HG03095 (cell line): ENCODE measurements around the gene MYBPH.

ENCODE experiments used
- ATAC-seq: cut with Tn5 transposase; IDR thresholded peaks from one replicate; pipeline ENCODE4 v1.9.1; 2021; ENCODE audit warnings: moderate library complexity; ENCODE audit not compliant: unreplicated experiment

The MYBPH gene

DNA sequence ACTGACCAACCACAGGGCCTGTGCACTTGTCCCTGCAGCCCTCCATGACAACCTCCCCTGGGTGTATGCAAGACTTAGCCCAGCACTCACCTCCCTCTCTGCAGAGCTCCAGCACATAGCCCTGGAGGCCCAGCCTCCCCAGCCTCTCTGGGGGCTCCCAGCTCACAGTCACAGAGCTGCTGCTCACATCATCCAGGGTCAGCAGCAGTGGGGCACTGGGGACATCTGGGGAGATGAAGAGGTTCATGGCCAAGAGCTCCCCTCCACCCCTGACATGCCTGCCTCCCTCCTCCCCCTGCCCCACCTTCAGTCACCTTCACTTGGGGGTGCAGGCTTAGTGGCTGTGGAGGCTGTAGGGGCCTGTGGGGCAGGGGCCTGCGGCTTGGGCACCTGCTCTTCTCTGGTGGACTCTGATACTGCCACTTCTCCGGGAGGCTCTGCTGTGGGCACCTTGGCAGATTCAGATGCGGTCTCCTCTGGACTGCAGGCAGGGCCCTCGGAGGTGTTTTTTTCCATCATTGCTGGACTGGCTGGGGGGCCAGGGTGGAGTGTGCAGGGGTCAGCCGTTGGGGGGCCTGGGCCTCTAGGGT, at the start of gene MYBPH:
Gene MYBPH, minus strand, starts transcription at position 590 of the 590 bp plus-strand sequence. Its CDS starts 71 bp downstream, at position 519.
- ATAC-seq: no peak

DNA sequence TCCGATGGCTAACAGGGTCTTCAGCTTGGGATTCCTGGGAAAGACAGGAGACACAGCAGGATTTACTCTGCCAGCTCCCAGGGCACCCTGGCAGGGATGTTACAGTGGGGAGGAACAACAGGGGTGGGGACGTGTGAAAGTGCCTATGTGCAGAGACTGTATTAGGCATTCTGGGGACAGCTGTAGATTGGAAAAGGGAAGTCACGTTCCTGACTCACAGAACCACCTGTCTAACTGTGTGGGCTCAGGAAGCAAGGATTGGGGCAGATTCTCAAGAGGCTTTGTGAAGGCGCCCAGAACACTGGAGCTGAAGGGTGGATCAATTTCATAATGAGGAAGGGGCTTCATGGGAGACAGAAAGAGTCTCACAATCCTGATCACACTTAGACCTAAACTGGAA, 49.4 kb upstream of the MYBPH start:
- ATAC-seq: no peak

- no peak for ATAC-seq
These were observed 47.6 kb upstream of the MYBPH start for GRCh38 chr1:203223012-203223775.

GRCh38 chr1:203219934-203220333, 44.3 kb upstream of the MYBPH start:
- no peak for ATAC-seq

- no peak for ATAC-seq
These were observed 43.5 kb upstream of the MYBPH start for GRCh38 chr1:203219171-203219570.

GRCh38 chr1:203217668-203218067, 42.0 kb upstream of the MYBPH start:
- no peak for ATAC-seq

DNA sequence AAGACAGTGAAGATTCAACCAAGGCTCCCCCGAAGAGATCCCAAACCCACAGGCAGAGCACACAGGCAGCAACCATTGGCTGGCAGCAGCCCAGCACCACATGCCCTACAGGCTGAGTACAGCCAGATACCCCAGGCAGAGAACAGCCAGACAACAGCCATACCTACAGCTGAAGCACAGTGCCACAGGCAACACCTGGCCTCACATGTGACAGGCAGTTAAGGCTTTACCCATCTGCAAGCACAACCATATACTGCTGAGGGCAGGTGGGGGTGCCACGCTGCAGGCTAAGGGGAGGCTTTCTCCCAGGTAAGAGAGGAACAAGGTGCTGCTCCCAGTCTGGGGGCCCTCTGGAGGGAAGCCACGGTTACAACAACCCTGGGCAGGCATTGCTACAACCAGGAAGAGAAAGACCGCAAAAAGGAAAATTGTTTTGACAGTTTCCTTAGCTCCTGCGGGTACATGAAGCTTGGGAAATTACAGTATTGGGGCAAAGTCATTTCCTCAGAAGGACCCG, 41.6 kb upstream of the MYBPH start:
- no peak for ATAC-seq

DNA sequence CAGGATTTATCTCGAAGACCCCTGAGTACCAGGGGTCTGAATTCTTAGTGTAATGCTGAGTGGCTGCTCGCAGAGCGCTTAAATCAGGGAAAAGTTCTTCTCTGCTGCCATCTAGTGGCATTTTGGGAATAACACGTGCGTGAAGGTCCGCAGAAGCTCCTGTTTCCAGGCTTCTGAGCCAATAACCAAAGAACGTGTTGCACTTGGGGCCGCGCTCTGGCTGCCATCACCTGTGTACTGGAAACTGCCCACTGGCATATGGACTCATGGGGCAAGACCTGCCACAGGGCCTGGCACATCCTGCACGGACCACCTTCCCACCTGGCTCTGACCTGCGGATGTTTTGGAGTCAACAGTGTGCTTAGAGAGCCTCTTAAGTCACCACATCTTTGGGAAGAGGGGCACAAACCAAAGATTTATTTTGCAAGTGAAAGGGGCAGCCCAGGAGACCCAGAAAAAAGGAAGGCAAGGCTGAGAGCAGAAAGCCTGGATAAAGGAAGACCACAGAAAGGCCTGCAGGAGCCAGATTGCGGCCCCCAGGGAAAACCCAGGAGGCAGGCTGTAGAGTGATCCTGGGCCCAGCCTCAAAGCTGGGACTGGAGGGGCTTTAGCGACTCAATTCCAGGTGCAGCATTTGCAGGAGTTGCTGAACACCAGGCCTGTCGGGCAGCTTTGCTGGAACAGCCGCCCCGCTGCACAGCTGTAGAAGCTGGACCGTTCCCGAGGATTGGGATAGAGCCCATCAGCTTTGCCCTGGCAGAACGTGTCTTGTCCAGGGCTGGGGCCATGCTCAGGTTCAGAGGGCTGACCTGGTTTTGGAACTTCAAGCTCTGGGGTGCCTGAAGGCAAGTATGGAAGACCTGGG, 40.9 kb upstream of the MYBPH start:
- ATAC-seq: no peak

DNA sequence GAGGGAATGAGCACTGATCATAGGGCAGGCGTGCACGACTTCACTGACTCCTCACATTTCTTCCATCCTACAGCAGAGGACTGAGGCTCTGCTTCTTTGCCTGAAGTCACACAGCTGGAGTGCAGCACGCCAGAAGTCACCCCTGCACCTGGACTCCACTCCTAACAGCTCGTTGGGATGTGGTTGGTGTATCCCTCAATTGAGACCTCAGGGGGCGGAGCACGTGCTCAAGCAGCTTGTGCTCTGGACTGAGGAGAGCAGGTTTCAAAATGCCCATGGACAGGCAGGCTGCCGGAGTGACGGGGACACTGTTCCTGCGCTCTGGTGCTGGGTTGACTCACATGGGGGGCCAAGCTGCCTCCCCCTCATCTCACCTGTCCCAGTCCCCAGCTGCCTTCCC, 39.9 kb upstream of the MYBPH start:
- ATAC-seq: no peak

GRCh38 chr1:203214871-203215270, 39.2 kb upstream of the MYBPH start:
- ATAC-seq: no peak

- no peak for ATAC-seq
These were observed 37.5 kb upstream of the MYBPH start for GRCh38 chr1:203213126-203213525.

DNA sequence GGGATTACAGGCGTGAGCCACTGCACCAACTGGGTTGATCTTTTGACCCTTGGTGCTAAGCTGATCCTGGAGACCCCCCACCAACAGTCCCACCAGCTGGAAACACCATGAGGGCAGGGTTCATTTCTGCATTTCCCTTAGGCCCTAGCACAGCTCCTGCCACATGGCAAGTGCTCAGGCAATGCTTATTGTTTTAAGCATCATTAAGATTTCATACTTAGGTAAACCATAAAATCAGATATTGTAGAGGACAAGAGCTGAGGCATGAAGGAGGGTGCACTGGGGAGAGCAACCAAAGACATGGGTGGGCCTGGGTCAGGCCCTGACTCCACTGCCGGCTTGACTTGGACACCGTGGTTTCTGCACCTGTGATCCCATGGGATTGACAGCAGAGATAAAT, 36.2 kb upstream of the MYBPH start:
- no peak for ATAC-seq

DNA sequence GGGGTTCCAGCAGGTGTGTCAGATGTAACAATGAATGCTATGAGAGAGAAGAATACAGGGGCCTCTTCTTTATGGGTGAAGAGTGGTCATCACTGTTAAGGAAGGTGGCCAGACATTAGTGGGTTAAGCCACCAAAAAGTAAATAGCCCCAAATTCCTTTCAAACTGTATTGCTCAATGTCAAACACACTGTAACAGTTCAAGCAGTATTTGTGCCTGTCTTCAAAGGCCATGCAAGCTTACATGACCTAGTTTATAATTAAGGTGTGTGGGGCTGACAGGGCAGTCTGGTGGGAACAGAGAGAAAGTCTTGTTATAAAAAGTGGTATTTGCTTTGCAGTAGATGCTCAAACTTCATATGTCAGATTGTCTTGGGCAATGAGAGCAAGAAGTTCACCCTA, 35.4 kb upstream of the MYBPH start:
- no peak for ATAC-seq

DNA sequence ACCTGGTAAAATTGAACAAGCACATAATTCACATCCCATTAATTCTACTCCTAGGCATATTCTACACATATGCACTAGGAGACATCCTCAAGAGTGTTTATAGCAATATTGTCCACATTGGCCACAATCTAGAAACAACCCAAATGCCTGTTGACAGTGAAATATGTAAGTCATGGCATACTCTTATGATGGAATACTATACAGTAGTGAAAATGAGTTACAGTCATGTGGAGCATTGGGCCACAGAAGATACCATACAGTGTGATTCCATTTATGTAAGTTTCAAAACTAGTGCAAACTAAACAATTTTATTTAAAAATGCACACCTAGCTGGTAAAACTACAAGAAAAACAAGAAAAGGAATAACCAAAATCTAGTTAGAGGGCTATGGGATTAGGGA, 34.7 kb upstream of the MYBPH start:
- ATAC-seq: no peak

GRCh38 chr1:203208181-203208580, 32.6 kb upstream of the MYBPH start:
- ATAC-seq: no peak

DNA sequence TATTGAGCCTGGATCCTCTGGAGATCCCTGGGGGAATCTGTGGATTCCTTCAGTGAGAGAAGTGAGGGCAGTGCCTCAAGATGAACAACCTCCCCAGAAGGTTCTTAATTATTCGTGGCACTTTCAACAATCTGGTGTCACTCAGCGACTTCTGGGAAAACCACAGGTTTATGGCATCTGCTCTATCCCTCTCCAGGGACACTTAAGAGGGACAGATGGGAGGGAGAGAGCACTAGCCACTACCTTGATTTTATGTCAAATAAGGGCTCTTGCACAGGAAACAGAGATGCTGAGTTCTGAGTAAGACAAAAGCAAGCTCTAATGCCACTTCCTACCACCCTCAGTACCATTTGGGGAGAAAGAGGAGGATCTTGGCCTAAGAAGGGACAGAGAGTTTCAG, 32.1 kb upstream of the MYBPH start:
- ATAC-seq: no peak

DNA sequence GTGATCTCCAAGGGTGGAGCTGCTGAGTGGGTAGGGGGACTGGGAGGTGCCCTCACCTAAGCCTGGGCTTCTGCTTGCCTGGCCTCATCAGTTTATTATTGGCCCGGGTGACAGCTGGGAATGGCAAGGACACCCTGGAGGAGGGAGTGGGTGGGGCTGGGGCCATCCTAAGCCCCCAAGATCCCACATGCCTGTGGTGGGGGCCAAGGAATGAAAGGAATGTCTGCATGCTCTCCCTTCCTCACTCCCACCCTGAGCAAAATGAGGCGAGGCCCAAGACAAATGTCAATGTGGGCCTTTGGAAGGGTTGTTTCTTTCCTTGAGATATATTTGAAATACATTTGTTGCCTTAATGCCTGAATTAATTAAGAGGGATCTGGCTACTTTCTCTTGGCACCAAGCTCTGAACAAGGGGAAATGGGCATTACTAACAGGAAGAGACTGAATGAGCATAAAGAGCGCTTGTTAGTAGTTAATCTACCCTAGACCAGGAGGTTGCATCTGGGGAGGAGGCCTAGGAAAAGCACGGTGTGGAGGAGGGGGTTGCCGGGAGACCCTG, 30.6 kb upstream of the MYBPH start:
- no peak for ATAC-seq

DNA sequence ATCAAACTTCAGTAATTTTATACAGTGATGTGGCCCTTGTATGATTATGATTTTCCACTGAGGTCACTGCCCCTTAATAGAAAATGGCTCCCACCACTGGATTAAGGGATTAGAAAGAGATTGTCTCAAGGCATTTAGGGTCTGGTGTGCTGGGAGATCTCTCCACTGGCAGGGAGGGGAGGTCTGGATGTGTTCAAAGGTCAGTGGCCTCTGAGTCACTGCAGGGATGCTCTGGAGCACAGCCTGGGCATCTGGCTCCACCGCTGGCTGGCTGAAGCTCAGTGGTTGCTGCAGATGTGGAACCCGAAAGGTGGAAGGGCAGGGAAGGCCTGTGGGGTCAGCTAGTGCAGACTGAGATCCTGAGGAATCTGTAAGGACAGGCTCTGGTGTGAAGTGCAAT, 29.1 kb upstream of the MYBPH start:
- ATAC-seq: no peak

- ATAC-seq: no peak
These were observed 27.0 kb upstream of the MYBPH start for GRCh38 chr1:203202431-203203245.

- no peak for ATAC-seq
These were observed 26.0 kb upstream of the MYBPH start for GRCh38 chr1:203201516-203202205.
